Measurements from ENCODE around the gene GFOD1.

GFOD1 gene

DNA sequence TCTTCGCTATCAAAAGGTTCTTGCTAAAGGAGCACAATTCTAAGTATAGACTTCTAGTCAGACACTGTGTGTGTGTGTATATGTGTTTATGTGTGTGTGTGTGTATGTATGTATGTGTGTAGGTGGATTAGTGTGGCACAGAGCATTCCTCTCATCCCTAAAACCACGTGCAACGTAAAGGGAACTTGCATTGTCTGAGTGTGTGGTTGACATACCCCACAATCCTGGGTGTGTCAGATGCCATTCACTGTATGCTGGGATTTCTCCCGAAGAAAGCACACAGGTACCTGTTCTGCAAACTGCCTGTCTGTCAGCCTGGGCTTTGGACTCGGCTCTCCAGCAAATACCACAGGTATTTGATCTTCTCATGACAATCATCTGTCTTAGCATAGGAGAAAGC is 116.8 kb downstream of the GFOD1 start:
- no peak for TF ChIP-seq JUND (IDR thresholded peaks at IDR 0.05; ENCODE audit: low read depth)
- in situ Hi-C loops (cut with HindIII; ENCODE audit: low pct_unique_long_range_greater_than_20kb, low sequenced_read_pairs): no loop called here

DNA sequence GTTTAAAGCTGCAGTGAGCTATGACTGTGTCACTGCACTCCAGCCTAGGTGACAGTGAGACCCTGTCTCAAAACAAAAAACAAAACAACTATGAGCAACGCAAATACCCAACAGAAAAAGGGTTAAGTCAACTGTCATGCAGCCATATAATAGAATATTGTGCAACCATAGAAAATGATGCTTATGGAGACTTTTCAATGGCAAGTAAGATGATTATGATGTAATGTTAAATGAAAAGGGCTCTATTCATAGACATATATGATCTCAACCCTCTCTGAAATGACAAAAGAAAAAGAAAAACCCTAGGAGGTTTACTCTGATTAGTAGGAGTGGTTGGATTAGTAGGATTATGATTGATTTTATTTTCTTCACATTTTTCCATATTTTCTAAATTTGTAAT is 117.8 kb downstream of the GFOD1 start:
- TF ChIP-seq JUND (IDR thresholded peaks at IDR 0.05; ENCODE audit: low read depth): no peak
- in situ Hi-C loops (cut with HindIII; ENCODE audit: low pct_unique_long_range_greater_than_20kb, low sequenced_read_pairs): no loop called here
- DNase-seq (ENCODE audit: low read depth in 1 of 2, low spot score in 1 of 2): no peak

More for the DNA sequence above, 116.8 kb downstream of the GFOD1 start:
- peak; percentile 39 to 62 for DNase-seq (ENCODE audit: low read depth in 1 of 2, low spot score in 1 of 2)

DNA sequence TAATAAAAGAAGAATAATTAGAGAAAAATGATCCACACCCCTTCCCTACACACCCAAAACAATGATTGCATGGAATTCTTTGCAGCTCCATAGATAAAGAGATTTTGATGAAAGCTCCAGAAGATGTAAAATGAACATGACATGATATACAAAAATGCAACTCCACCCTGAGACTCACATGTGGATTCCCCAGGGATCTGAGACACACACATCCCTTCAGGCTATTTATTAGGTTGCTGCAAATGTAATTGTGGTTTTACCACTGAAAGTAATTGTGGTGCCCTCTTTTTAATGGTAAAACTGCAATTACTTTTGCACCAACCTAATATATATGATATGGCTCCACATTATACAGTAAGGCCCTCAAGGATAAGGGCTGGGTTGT is 118.7 kb downstream of the GFOD1 start:
- no peak for DNase-seq (ENCODE audit: low read depth in 1 of 2, low spot score in 1 of 2)
- no peak for TF ChIP-seq JUND (IDR thresholded peaks at IDR 0.05; ENCODE audit: low read depth)
- in situ Hi-C loops (cut with HindIII; ENCODE audit: low pct_unique_long_range_greater_than_20kb, low sequenced_read_pairs): no loop called here

DNA sequence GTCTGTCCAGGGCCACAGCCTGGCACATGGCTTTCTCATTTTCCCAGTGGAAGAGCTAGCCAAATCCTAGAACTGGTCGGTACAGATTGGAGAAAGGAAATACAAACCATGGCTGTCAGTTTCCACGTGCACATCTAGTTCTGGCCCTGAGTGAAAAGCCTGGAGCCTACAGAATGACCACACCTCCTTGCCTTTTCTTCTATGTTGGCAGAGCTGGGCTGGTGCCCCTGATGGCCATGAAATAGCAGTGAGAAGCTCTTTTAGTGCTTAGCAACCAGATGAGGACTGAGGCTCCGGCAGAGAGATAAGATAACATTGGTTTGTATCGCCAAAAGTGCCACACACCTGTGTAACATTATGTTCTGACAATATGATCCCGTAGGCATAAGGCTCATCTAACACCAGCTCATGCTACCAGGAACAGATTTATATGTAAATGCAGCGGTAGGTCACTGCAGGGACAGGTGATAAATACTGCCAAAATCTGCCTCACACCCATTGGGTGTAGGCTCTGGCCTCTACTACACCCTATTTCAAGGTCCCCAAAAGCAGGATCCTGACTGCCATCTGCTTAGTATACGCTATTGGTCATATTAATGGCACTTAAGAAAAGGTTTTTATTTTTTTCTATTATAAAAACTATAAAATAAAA is 119.2 kb downstream of the GFOD1 start:
- in situ Hi-C loops (cut with HindIII; ENCODE audit: low pct_unique_long_range_greater_than_20kb, low sequenced_read_pairs): no loop called here
- DNase-seq (ENCODE audit: low read depth in 1 of 2, low spot score in 1 of 2): no peak
- TF ChIP-seq JUND (IDR thresholded peaks at IDR 0.05; ENCODE audit: low read depth): no peak

DNA sequence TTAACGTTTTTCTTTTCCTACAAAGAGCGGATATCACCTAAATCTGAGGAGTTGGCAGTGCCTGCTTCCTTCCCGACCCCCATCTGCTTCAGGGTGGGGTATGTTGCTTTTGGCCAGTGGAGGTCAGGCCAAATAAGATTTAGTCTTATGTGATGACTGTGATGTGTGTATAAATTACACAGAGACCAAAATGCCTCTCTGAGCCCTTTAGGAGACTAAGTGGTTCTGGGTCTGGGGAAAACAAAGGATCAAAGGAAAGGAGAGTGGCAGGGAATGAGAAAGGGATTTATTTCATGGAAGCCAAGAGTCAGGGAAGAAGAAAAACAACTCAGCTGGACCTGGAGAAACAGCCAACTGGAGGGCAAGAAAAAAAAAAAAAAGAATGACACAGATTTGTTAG is 120.0 kb downstream of the GFOD1 start:
- in situ Hi-C loops (cut with HindIII; ENCODE audit: low pct_unique_long_range_greater_than_20kb, low sequenced_read_pairs): no loop called here
- TF ChIP-seq JUND (IDR thresholded peaks at IDR 0.05; ENCODE audit: low read depth): no peak
- no peak for DNase-seq (ENCODE audit: low read depth in 1 of 2, low spot score in 1 of 2)

- DNase-seq (ENCODE audit: low read depth in 1 of 2, low spot score in 1 of 2): no peak
- TF ChIP-seq JUND (IDR thresholded peaks at IDR 0.05; ENCODE audit: low read depth): no peak
- in situ Hi-C loops (cut with HindIII; ENCODE audit: low pct_unique_long_range_greater_than_20kb, low sequenced_read_pairs): no loop called here
Observed at GRCh38 chr6:13365320-13365719, 122.1 kb downstream of the GFOD1 start.

DNA sequence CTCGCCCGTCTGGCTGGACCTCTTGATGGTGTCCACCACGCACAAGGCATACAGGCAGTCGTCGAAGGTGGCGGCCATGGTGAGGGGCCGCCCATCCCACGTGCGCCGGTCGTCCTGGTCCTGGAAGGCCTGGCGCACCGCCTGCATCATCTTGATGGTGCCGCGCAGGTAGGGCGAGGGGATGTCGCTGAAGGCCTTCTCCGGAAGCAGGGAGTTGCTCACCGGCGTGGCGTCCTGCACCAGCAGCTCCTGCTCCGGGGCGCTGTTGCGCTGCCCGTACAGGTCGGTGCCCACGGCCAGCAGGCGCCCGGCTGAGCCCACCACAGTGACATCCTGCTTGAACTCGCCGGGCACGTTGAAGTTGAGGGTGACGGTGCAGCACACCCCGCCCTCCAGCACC is 122.6 kb downstream of the GFOD1 start:
- no peak for DNase-seq (ENCODE audit: low read depth in 1 of 2, low spot score in 1 of 2)
- in situ Hi-C loops (cut with HindIII; ENCODE audit: low pct_unique_long_range_greater_than_20kb, low sequenced_read_pairs): no loop called here
- TF ChIP-seq JUND (IDR thresholded peaks at IDR 0.05; ENCODE audit: low read depth): no peak

GRCh38 chr6:13362412-13362811 is 125.0 kb downstream of the GFOD1 start:
- in situ Hi-C loops (cut with HindIII; ENCODE audit: low pct_unique_long_range_greater_than_20kb, low sequenced_read_pairs): no loop called here
- TF ChIP-seq JUND (IDR thresholded peaks at IDR 0.05; ENCODE audit: low read depth): no peak
- DNase-seq (ENCODE audit: low read depth in 1 of 2, low spot score in 1 of 2): no peak

DNA sequence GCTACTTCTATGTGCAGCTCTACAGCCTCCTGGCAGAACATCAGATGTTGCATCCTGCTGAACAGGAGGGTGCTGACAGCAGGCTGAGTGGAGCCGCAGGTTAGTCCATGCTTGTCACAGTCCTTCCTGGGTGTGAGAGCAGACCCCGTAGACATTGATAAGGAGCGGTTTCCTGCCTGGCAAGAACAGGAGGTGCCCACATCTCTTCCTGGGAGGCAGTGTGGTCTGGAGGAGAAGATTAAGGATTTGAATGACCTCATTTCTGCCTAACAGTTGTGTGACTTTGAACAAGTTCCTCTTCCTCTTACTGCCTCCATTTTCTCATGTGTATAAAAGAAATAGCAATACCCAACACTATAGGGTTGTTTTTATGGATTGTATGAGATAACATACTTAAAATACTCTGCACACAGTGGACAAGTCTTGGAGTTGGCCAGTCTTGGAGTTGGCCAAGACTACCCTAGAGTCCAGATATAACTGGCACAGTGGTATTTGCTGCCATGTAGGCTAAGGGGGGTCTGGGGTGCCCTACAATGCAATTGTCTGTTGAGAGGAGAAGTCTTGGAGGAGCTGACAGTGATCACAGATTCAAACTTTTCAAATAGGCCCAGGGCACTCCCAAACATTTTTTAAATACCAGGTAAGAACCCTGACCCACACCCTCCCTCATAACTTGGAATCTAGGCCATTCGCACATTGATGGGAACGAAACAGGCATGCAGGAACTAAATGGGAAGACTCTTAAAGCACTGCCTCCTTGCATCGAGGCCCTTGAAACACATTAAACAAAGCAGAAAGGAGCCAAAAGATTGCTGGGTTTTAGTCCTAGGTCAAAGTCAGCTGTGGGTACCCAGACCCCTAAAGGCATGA is 126.5 kb downstream of the GFOD1 start:
- TF ChIP-seq JUND (IDR thresholded peaks at IDR 0.05; ENCODE audit: low read depth): no peak
- DNase-seq (ENCODE audit: low read depth in 1 of 2, low spot score in 1 of 2): no peak
- in situ Hi-C loops (cut with HindIII; ENCODE audit: low pct_unique_long_range_greater_than_20kb, low sequenced_read_pairs): no loop called here

GRCh38 chr6:13359287-13359686 is 128.1 kb downstream of the GFOD1 start:
- no peak for DNase-seq (ENCODE audit: low read depth in 1 of 2, low spot score in 1 of 2)
- in situ Hi-C loops (cut with HindIII; ENCODE audit: low pct_unique_long_range_greater_than_20kb, low sequenced_read_pairs): no loop called here
- TF ChIP-seq JUND (IDR thresholded peaks at IDR 0.05; ENCODE audit: low read depth): no peak

DNA sequence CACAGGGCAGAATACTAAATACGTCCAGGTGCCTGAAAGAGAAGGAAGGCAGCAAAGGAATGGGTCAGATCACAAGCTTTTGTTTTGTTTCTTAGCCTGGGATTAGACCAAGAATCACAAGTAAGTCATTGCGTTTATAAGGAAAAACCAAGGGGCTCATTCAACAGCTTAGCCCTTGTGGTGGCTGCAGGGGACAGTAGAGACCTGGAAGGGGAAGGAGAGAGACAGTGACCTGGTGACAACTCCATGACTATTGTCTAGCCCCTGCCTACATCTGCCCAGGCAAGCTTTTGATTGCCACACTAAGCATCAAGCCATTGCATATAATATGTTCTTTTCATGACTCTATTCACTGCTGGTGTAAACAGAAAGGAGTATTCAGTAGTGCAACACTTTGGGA is 128.9 kb downstream of the GFOD1 start:
- DNase-seq (ENCODE audit: low read depth in 1 of 2, low spot score in 1 of 2): no peak
- in situ Hi-C loops (cut with HindIII; ENCODE audit: low pct_unique_long_range_greater_than_20kb, low sequenced_read_pairs): no loop called here
- TF ChIP-seq JUND (IDR thresholded peaks at IDR 0.05; ENCODE audit: low read depth): no peak

DNA sequence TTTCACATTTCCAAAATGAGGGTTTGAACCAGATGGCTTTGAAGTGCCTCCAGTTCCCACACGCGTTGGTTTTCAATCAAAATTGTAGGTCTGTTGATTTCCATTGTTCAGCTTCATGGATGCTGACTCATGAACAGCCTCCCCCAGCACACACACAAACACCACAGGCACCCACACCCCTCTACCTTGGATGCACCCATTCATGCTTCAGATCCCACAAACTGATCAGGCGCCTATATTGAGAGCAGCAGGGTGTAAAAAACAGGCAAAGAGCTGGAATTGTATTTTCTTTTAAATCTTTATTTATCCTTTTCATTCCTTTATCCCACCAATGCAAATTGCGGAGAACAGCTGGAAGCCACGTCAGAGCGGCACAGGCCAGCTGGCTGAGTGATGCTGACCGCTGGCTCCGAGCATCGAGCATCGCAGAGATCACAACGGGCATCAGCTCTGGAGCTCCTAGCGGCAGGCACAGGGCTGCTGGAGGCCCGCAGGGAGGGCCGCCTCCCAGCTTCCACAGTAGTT is 129.8 kb downstream of the GFOD1 start:
- no peak for TF ChIP-seq JUND (IDR thresholded peaks at IDR 0.05; ENCODE audit: low read depth)
- in situ Hi-C loops (cut with HindIII; ENCODE audit: low pct_unique_long_range_greater_than_20kb, low sequenced_read_pairs): no loop called here
- DNase-seq (ENCODE audit: low read depth in 1 of 2, low spot score in 1 of 2): no peak
